Measurements from ENCODE around the gene PBX1. TPM values are rescaled to one million over a fixed set of nuclear protein-coding genes. Genes with fewer than 3 reads are reported as not detected.

Gene PBX1
- total and polyA plus RNA-seq, 10 of the 15 experiments (the other 5 are each of a cell fraction or from before 2014, with no cell fraction given): 0.05 to 0.28 (median 0.11) TPM; not detected in 5

DNA sequence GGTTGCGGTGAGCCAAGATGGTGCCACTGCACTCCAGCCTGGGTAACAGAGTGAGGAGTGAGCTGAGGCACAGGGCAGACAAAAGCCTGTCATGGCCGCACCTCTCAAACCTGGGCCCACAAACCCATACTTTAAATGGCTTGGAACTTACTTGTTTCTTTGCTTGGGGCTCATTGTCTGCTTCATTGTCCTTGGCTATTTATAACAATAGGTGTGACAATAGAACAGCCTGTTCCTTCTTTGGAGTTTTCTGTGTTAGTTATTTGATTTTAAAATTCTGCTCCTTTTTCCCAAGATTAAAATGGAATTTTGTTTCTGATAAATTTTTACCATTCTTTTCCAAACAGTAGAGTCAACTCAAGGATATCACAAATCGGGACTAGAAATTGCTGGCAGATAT lies 94.7 kb downstream of the PBX1 start:
- in situ Hi-C loops (cut with MboI): no loop called here
- 0% methylated on average over 2 of the region's 3 CpGs for WGBS (ENCODE audit: insufficient coverage, insufficient replicate concordance, low lambda C conversion rate, missing lambda C conversion rate)
- Histone ChIP-seq H3K79me2 (ENCODE audit: control insufficient read depth, insufficient read depth, low read length) (no peaks in the 10 kb centered on the region), H4K20me1 (ENCODE audit: control insufficient read depth, insufficient read depth) (no peaks in the 10 kb centered on the region), H3K4me1 (ENCODE audit: control insufficient read depth, insufficient read depth, low read length) (no peaks in the 10 kb centered on the region), H3K36me3 (ENCODE audit: control insufficient read depth in 2 of 2, insufficient read depth in 2 of 2, low read length in 1 of 2) (no peaks in the 10 kb centered on the region), H3K27me3 (replicated peaks in 1 of 2; ENCODE audit: control insufficient read depth in 2 of 2, insufficient read depth in 2 of 2, low read length in 1 of 2) (no peaks in the 10 kb centered on the region), H3K9ac (ENCODE audit: control insufficient read depth, insufficient read depth, low read length) (no peak overlapping the region), H3K4me3 (no peak overlapping the region), H3K27ac (ENCODE audit: control insufficient read depth, insufficient read depth) (no peak overlapping the region), H3K4me2 (ENCODE audit: control insufficient read depth, insufficient read depth) (no peak overlapping the region), H2AFZ (ENCODE audit: control insufficient read depth, low read depth, low read length) (no peak overlapping the region), H3K9me3 (replicated peaks; ENCODE audit: control insufficient read depth, insufficient read depth, low read length) (no peaks in the 10 kb centered on the region)
- ATAC-seq (no peak), FAIRE-seq (no peak), DNase-seq (ENCODE audit: low read depth, low spot score) (no peak)
- ChIA-PET CTCF (no interaction called here), RAD21 (ENCODE audit: unreplicated experiment) (no interaction called here), SMC1A (ENCODE audit: uncharacterized antibody, unreplicated experiment) (no interaction called here), POLR2A (no interaction called here)
- TF ChIP-seq GATAD2B (conservative IDR thresholded peaks at IDR 0.05; ENCODE audit: low read depth) (no peak), POLR2AphosphoS2 (IDR thresholded peaks at IDR 0.05; ENCODE audit: low read depth, low read length) (no peak), CEBPB (IDR thresholded peaks at IDR 0.05; ENCODE audit: borderline replicate concordance in 1 of 2, low read depth in 2 of 2, low read length in 2 of 2) (no peak), MYC (IDR thresholded peaks at IDR 0.05; ENCODE audit: insufficient read depth, insufficient read length, insufficient replicate concordance, low read length, severe bottlenecking) (no peak), SPI1 (IDR thresholded peaks at IDR 0.05; ENCODE audit: borderline replicate concordance, insufficient read depth, low read depth, low read length) (no peak), EED (IDR thresholded peaks at IDR 0.05; ENCODE audit: low read depth) (no peak), SMARCA5 (IDR thresholded peaks at IDR 0.05) (no peak), ATF7 (IDR thresholded peaks at IDR 0.05; ENCODE audit: low read depth) (no peak), NFIC (IDR thresholded peaks at IDR 0.05; ENCODE audit: low read depth, low read length) (no peak), STAT1 (conservative IDR thresholded peaks at IDR 0.05) (no peak), RFX5 (IDR thresholded peaks at IDR 0.05; ENCODE audit: low read depth, low read length) (no peak), ZNF274 (IDR thresholded peaks at IDR 0.05; ENCODE audit: insufficient read depth, insufficient read length) (no peak), NFYB (IDR thresholded peaks at IDR 0.05; ENCODE audit: insufficient read depth, low read depth, low read length) (no peak), ZNF207 (IDR thresholded peaks at IDR 0.05; ENCODE audit: borderline replicate concordance) (no peak)
- TF ChIP-seq, protein P1, sequence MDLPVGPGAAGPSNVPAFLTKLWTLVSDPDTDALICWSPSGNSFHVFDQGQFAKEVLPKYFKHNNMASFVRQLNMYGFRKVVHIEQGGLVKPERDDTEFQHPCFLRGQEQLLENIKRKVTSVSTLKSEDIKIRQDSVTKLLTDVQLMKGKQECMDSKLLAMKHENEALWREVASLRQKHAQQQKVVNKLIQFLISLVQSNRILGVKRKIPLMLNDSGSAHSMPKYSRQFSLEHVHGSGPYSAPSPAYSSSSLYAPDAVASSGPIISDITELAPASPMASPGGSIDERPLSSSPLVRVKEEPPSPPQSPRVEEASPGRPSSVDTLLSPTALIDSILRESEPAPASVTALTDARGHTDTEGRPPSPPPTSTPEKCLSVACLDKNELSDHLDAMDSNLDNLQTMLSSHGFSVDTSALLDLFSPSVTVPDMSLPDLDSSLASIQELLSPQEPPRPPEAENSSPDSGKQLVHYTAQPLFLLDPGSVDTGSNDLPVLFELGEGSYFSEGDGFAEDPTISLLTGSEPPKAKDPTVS (IDR thresholded peaks at IDR 0.05; ENCODE audit: low read depth, low read length): no peak
- TF ChIP-seq, protein P2, sequence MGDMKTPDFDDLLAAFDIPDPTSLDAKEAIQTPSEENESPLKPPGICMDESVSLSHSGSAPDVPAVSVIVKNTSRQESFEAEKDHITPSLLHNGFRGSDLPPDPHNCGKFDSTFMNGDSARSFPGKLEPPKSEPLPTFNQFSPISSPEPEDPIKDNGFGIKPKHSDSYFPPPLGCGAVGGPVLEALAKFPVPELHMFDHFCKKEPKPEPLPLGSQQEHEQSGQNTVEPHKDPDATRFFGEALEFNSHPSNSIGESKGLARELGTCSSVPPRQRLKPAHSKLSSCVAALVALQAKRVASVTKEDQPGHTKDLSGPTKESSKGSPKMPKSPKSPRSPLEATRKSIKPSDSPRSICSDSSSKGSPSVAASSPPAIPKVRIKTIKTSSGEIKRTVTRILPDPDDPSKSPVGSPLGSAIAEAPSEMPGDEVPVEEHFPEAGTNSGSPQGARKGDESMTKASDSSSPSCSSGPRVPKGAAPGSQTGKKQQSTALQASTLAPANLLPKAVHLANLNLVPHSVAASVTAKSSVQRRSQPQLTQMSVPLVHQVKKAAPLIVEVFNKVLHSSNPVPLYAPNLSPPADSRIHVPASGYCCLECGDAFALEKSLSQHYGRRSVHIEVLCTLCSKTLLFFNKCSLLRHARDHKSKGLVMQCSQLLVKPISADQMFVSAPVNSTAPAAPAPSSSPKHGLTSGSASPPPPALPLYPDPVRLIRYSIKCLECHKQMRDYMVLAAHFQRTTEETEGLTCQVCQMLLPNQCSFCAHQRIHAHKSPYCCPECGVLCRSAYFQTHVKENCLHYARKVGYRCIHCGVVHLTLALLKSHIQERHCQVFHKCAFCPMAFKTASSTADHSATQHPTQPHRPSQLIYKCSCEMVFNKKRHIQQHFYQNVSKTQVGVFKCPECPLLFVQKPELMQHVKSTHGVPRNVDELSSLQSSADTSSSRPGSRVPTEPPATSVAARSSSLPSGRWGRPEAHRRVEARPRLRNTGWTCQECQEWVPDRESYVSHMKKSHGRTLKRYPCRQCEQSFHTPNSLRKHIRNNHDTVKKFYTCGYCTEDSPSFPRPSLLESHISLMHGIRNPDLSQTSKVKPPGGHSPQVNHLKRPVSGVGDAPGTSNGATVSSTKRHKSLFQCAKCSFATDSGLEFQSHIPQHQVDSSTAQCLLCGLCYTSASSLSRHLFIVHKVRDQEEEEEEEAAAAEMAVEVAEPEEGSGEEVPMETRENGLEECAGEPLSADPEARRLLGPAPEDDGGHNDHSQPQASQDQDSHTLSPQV (IDR thresholded peaks at IDR 0.05): no peak
- TF ChIP-seq, protein P3, sequence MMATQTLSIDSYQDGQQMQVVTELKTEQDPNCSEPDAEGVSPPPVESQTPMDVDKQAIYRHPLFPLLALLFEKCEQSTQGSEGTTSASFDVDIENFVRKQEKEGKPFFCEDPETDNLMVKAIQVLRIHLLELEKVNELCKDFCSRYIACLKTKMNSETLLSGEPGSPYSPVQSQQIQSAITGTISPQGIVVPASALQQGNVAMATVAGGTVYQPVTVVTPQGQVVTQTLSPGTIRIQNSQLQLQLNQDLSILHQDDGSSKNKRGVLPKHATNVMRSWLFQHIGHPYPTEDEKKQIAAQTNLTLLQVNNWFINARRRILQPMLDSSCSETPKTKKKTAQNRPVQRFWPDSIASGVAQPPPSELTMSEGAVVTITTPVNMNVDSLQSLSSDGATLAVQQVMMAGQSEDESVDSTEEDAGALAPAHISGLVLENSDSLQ (IDR thresholded peaks at IDR 0.05): no peak
- intact Hi-C loops (cut with micrococcal nuclease; ENCODE audit: unreplicated experiment): no loop called here
- BruUV-seq (replicated peaks): no TSS peak
